HCT116 (cell line): Measurements from ENCODE around the gene SPTB. TPM values are rescaled to one million over a fixed set of nuclear protein-coding genes. Genes with fewer than 3 reads are reported as not detected.

Experiments used
- ATAC-seq: fragments of 200-7000 bp; cut with Tn5 transposase; 2 replicates; pipeline ENCODE4 v1.9.1; 2020; ENCODE audit warnings: mild to moderate bottlenecking, moderate library complexity
- BruUV-seq: library from RNA; stranded (reverse); fragments of 400-500 nt; replicated peaks from 2 replicates; lab custom pipeline; 2021; lab: Mats Ljungman, UMichigan
- CTCF ChIA-PET: fragments of 300-600 bp; sonication (Branson Sonifier 250); formaldehyde crosslinking; loops from one replicate; lab custom pipeline; 2021; ENCODE audit warnings: antibody characterized with exemption; lab: Charles Lee
- POLR2A ChIA-PET: fragments of 300-600, 350-600 bp; sonication (Branson Sonifier 250); formaldehyde crosslinking; loops from one replicate; lab custom pipeline; 2021; ENCODE audit warnings: antibody characterized with exemption; lab: Charles Lee
- RAD21 ChIA-PET, 2 experiments: fragments of 300-600 bp; sonication (Branson Sonifier 250); formaldehyde crosslinking; loops; one replicate each; lab custom pipeline; 2023; ENCODE audit warnings: low total read pairs in 2 of 2; ENCODE audit not compliant: uncharacterized antibody in 2 of 2, unreplicated experiment in 2 of 2, low non-redundant PET in 1 of 2; lab: Charles Lee
- DNase-seq: peaks from one replicate; pipeline ENCODE4 v3.0.0-alpha.2; 2010; ENCODE audit warnings: low read depth, low spot score
- H2AFZ ChIP-seq: fragments of 200-600 bp; shearing (Covaris generic), sonication (generic); 2 replicates; pipeline ENCODE4 v1.6.1; 2017; ENCODE audit warnings: low read depth, mixed run types, mixed read lengths, antibody characterized with exemption, low read length; ENCODE audit not compliant: poor library complexity, severe bottlenecking
- H3K27ac ChIP-seq: 2 replicates; pipeline ENCODE4 v1.5.1; 2012; ENCODE audit warnings: low read depth, low read length
- H3K27me3 ChIP-seq: fragments of 200-600 bp; sonication (generic); 2 replicates; pipeline ENCODE4 v1.6.1; 2016; ENCODE audit warnings: mixed run types, low read length, mixed read lengths; ENCODE audit not compliant: insufficient read depth
- H3K36me3 ChIP-seq, 2 experiments: fragments of 200-500 bp in 1 of 2; fragments of 200-600 bp in 1 of 2; sonication (Bioruptor generic) in 1 of 2; sonication (generic) in 1 of 2; 2 replicates each; pipeline versions ENCODE4 v1.5.1 to v1.6.1; 2014 to 2016; ENCODE audit warnings: low read length in 2 of 2, inconsistent platforms in 1 of 2, mixed read lengths in 1 of 2, mixed run types in 1 of 2; ENCODE audit not compliant: insufficient read depth in 2 of 2, control insufficient read depth in 1 of 2
- H3K4me1 ChIP-seq, 2 experiments: fragments of 200-600 bp in 1 of 2; sonication (generic) in 1 of 2; 2 replicates each; pipeline versions ENCODE4 v1.5.1 to v1.6.1; 2012 to 2017; ENCODE audit warnings: low read length in 2 of 2, inconsistent platforms in 1 of 2, mild to moderate bottlenecking in 1 of 2, mixed read lengths in 1 of 2, mixed run types in 1 of 2, moderate library complexity in 1 of 2; ENCODE audit not compliant: insufficient read depth in 2 of 2, control insufficient read depth in 1 of 2
- H3K4me2 ChIP-seq: fragments of 200-600 bp; sonication (generic); 2 replicates; pipeline ENCODE4 v1.6.1; 2017; ENCODE audit warnings: mixed run types, low read length, mixed read lengths
- H3K4me3 ChIP-seq, 2 experiments: fragments of 200-600 bp in 1 of 2; sonication (generic) in 1 of 2; replicated peaks in 1 of 2; 2 replicates each; pipeline ENCODE4 v1.5.1; 2011 to 2016; ENCODE audit warnings: low read length in 2 of 2, control low read depth in 1 of 2, low read depth in 1 of 2, mild to moderate bottlenecking in 1 of 2, mixed read lengths in 1 of 2, mixed run types in 1 of 2
- H3K79me2 ChIP-seq: fragments of 200-600 bp; sonication (generic); 2 replicates; pipeline ENCODE4 v1.6.1; 2017; ENCODE audit warnings: mild to moderate bottlenecking, mixed run types, low read length, moderate library complexity, mixed read lengths; ENCODE audit not compliant: insufficient read depth
- H3K9ac ChIP-seq: fragments of 200-600 bp; sonication (generic); 2 replicates; pipeline ENCODE4 v1.6.1; 2016; ENCODE audit warnings: low read length, mixed read lengths
- H3K9me2 ChIP-seq: fragments of 200-600 bp; sonication (generic), shearing (Covaris generic); 2 replicates; pipeline ENCODE4 v1.6.1; 2017; ENCODE audit warnings: mixed run types, mild to moderate bottlenecking, moderate library complexity; ENCODE audit not compliant: insufficient read depth
- H3K9me3 ChIP-seq, 2 experiments: fragments of 200-500 bp in 1 of 2; fragments of 200-600 bp in 1 of 2; sonication (Bioruptor generic) in 1 of 2; sonication (generic) in 1 of 2; 2 replicates each; pipeline ENCODE4 v1.6.1; 2014 to 2017; ENCODE audit warnings: low read length in 2 of 2, mixed read lengths in 2 of 2, inconsistent platforms in 1 of 2, low read depth in 1 of 2, mild to moderate bottlenecking in 1 of 2, mixed run types in 1 of 2, moderate library complexity in 1 of 2; ENCODE audit not compliant: control insufficient read depth in 1 of 2, insufficient read depth in 1 of 2
- H4K20me1 ChIP-seq: fragments of 200-600 bp; sonication (generic), shearing (Covaris generic); 2 replicates; pipeline ENCODE4 v1.6.1; 2017; ENCODE audit warnings: mixed run types, mild to moderate bottlenecking, moderate library complexity; ENCODE audit not compliant: insufficient read depth
- ATF3 ChIP-seq: IDR thresholded peaks from 2 replicates; pipeline ENCODE4 v1.6.1; 2012
- EGR1 ChIP-seq: IDR thresholded peaks from 2 replicates; pipeline ENCODE4 v1.6.1; 2012; ENCODE audit warnings: low read depth
- ELF1 ChIP-seq: IDR thresholded peaks from 2 replicates; pipeline ENCODE4 v1.6.1; 2012; ENCODE audit warnings: low read depth, borderline replicate concordance
- EZH2 ChIP-seq: fragments of 200-600 bp; sonication (generic); IDR thresholded peaks from 2 replicates; pipeline ENCODE4 v1.6.1; 2017; ENCODE audit warnings: antibody characterized with exemption, mixed run types
- JUND ChIP-seq: IDR thresholded peaks from 2 replicates; pipeline ENCODE4 v1.6.1; 2012
- POLR2A ChIP-seq: IDR thresholded peaks from 2 replicates; pipeline ENCODE4 v1.7.0; 2011; ENCODE audit warnings: borderline replicate concordance; ENCODE audit not compliant: insufficient read depth, insufficient read length; ENCODE audit errors: extremely low read depth
- RAD21 ChIP-seq: IDR thresholded peaks from 2 replicates; pipeline ENCODE4 v1.6.1; 2012; ENCODE audit warnings: low read depth, mild to moderate bottlenecking
- SIN3A ChIP-seq: IDR thresholded peaks from 2 replicates; pipeline ENCODE4 v1.6.1; 2012; ENCODE audit warnings: low read depth
- SP1 ChIP-seq: IDR thresholded peaks from 2 replicates; pipeline ENCODE4 v1.6.1; 2012; ENCODE audit warnings: low read depth
- YY1 ChIP-seq: IDR thresholded peaks from 2 replicates; pipeline ENCODE4 v1.6.1; 2011; ENCODE audit warnings: low read length, low read depth, moderate library complexity, mild to moderate bottlenecking; ENCODE audit not compliant: insufficient replicate concordance; ENCODE audit errors: extremely low read depth
- ZBTB33 ChIP-seq: IDR thresholded peaks from 2 replicates; pipeline ENCODE4 v1.6.1; 2011; ENCODE audit warnings: mild to moderate bottlenecking, low read length, moderate library complexity; ENCODE audit not compliant: insufficient replicate concordance; ENCODE audit errors: extremely low read depth
- ZNF274 ChIP-seq: fragments of 200-500 bp; sonication (Bioruptor generic); IDR thresholded peaks from 2 replicates; pipeline ENCODE4 v1.6.1; 2014; ENCODE audit warnings: mild to moderate bottlenecking, low read depth, low read length, inconsistent platforms
- intact Hi-C: fragments of 100-400 bp; cut with micrococcal nuclease; formaldehyde crosslinking; loops from 2 replicates; pipeline ENCODE4 v1.10.0; 2022
- total RNA-seq: library from RNA; stranded (reverse); gene quantifications from one replicate; pipeline ENCODE4 v1.2.1, GENCODE V29; 2021; ENCODE audit not compliant: unreplicated experiment

Gene SPTB
- total RNA-seq, 1 experiment from 2014 or later, result 4.2 TPM

- ChIA-PET CTCF (interaction anchor here (1.0 kb wide), 2 partner anchors 123 to 132 kb away, joined by 4 read pairs; no protein-coding TSS in a partner anchor), RAD21 (no interaction called here), POLR2A (interaction anchor here (0.7 kb wide), 1 partner anchor 21 kb away, joined by 3 read pairs; no protein-coding TSS in a partner anchor)
- no peaks in the 10 kb centered on the region for H3K9me3 ChIP-seq
- no peaks in the 10 kb centered on the region for H3K27me3 ChIP-seq
- TF ChIP-seq RAD21, result no peak
- no peak for TF ChIP-seq JUND
- no peak for TF ChIP-seq EZH2
- no peak for TF ChIP-seq POLR2A
- no peak for TF ChIP-seq SIN3A
- TF ChIP-seq ELF1, result no peak
- TF ChIP-seq ZNF274, result no peak
- TF ChIP-seq EGR1, result no peak
- TF ChIP-seq ZBTB33, result no peak
- TF ChIP-seq SP1, result no peak
- no peak for TF ChIP-seq YY1
- no peak for TF ChIP-seq ATF3
- intact Hi-C loops, result no loop called here
- H3K9ac ChIP-seq, result no peak overlapping the region
- no peak overlapping the region for H3K27ac ChIP-seq
- H4K20me1 ChIP-seq, result no peaks in the 10 kb centered on the region
- H3K36me3 ChIP-seq, result no peaks in the 10 kb centered on the region
- BruUV-seq, result no TSS peak
- no peak overlapping the region for H3K4me2 ChIP-seq
- H3K9me2 ChIP-seq, result no peaks in the 10 kb centered on the region
- H3K4me3 ChIP-seq, result no peak overlapping the region
- no peak overlapping the region for H2AFZ ChIP-seq
- H3K4me1 ChIP-seq, result peaks cover 11 to 33% of the 10 kb centered on the region in 2 experiments; a peak in 3 of 4 replicates
- ATAC-seq (no peak), DNase-seq (no peak)
- no peaks in the 10 kb centered on the region for H3K79me2 ChIP-seq
These were observed 111.2 kb downstream of the SPTB start for GRCh38 chr14:64768401-64769095.
